Measurements from ENCODE around the gene NUDT9. TPM values are rescaled to one million over a fixed set of nuclear protein-coding genes. Genes with fewer than 3 reads are reported as not detected.

NUDT9 gene
- total RNA-seq, 1 experiment from 2014 or later, result 17.6 TPM

- intact Hi-C loops (cut with micrococcal nuclease), result loop anchor here (1.0 to 5.0 kb wide), 7 partner anchors 74 to 569 kb away; partner anchors contain the start of gene HSD17B11
- TF ChIP-seq, protein P1, sequence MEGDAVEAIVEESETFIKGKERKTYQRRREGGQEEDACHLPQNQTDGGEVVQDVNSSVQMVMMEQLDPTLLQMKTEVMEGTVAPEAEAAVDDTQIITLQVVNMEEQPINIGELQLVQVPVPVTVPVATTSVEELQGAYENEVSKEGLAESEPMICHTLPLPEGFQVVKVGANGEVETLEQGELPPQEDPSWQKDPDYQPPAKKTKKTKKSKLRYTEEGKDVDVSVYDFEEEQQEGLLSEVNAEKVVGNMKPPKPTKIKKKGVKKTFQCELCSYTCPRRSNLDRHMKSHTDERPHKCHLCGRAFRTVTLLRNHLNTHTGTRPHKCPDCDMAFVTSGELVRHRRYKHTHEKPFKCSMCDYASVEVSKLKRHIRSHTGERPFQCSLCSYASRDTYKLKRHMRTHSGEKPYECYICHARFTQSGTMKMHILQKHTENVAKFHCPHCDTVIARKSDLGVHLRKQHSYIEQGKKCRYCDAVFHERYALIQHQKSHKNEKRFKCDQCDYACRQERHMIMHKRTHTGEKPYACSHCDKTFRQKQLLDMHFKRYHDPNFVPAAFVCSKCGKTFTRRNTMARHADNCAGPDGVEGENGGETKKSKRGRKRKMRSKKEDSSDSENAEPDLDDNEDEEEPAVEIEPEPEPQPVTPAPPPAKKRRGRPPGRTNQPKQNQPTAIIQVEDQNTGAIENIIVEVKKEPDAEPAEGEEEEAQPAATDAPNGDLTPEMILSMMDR (IDR thresholded peaks at IDR 0.05; ENCODE audit: unreplicated experiment), result peak; percentile 47
- no peak overlapping the region for H3K27ac Mint-ChIP-seq (ENCODE audit: low read depth, unreplicated experiment)
- no peak overlapping the region for H3K4me3 Mint-ChIP-seq (ENCODE audit: unreplicated experiment)
- H3K36me3 Mint-ChIP-seq (ENCODE audit: insufficient read depth, unreplicated experiment), result no peaks in the 10 kb centered on the region
- peak; percentile 50 for DNase-seq (ENCODE audit: unreplicated experiment)
- ChIA-PET POLR2A (interaction anchor here (1.8 to 1.9 kb wide), 2 partner anchors 90 to 112 kb away, joined by 4 to 5 read pairs; no protein-coding TSS in a partner anchor), CTCF (interaction anchor here (0.6 to 3.1 kb wide), 34 partner anchors 8 to 378 kb away, joined by 3 to 41 read pairs (median 4); partner anchors contain the start of genes HSD17B11 and NUDT9)
- no peaks in the 10 kb centered on the region for H3K4me1 Mint-ChIP-seq (ENCODE audit: insufficient read depth, unreplicated experiment)
- H3K27me3 Mint-ChIP-seq (ENCODE audit: insufficient read depth, unreplicated experiment), result no peaks in the 10 kb centered on the region
- no peaks in the 10 kb centered on the region for H3K9me3 Mint-ChIP-seq (ENCODE audit: unreplicated experiment)
- BruUV-seq (replicated peaks), result no TSS peak
Measured at GRCh38 chr4:87465739-87466366, 43.5 kb downstream of the NUDT9 start.

- no peaks in the 10 kb centered on the region for H3K27me3 Mint-ChIP-seq (ENCODE audit: insufficient read depth, unreplicated experiment)
- CTCF ChIA-PET, result interaction anchor here (0.5 to 3.2 kb wide), 5 partner anchors 20 to 380 kb away, joined by 3 to 21 read pairs (median 5); no protein-coding TSS in a partner anchor
- no peaks in the 10 kb centered on the region for H3K4me1 Mint-ChIP-seq (ENCODE audit: insufficient read depth, unreplicated experiment)
- POLR2A ChIA-PET, result no interaction called here
- H3K4me3 Mint-ChIP-seq (ENCODE audit: unreplicated experiment), result no peak overlapping the region
- H3K9me3 Mint-ChIP-seq (ENCODE audit: unreplicated experiment), result no peaks in the 10 kb centered on the region
- no TSS peak for BruUV-seq (replicated peaks)
- no peak for DNase-seq (ENCODE audit: unreplicated experiment)
- H3K27ac Mint-ChIP-seq (ENCODE audit: low read depth, unreplicated experiment), result no peak overlapping the region
- intact Hi-C loops (cut with micrococcal nuclease), result loop anchor here (5.0 kb wide), 4 partner anchors 77 to 572 kb away; partner anchors contain the start of gene HSD17B11
- TF ChIP-seq, protein P1 (IDR thresholded peaks at IDR 0.05; ENCODE audit: unreplicated experiment), result no peak
- H3K36me3 Mint-ChIP-seq (ENCODE audit: insufficient read depth, unreplicated experiment), result no peaks in the 10 kb centered on the region
Measured at GRCh38 chr4:87469390-87469789, 47.0 kb downstream of the NUDT9 start.

GRCh38 chr4:87476934-87477333 is 54.6 kb downstream of the NUDT9 start:
- TF ChIP-seq, protein P1 (IDR thresholded peaks at IDR 0.05; ENCODE audit: unreplicated experiment), result no peak
- intact Hi-C loops (cut with micrococcal nuclease), result no loop called here
- Mint-ChIP-seq H3K9me3 (ENCODE audit: unreplicated experiment) (no peaks in the 10 kb centered on the region), H3K27ac (ENCODE audit: low read depth, unreplicated experiment) (no peak overlapping the region), H3K36me3 (ENCODE audit: insufficient read depth, unreplicated experiment) (no peaks in the 10 kb centered on the region), H3K27me3 (ENCODE audit: insufficient read depth, unreplicated experiment) (no peaks in the 10 kb centered on the region), H3K4me1 (ENCODE audit: insufficient read depth, unreplicated experiment) (no peaks in the 10 kb centered on the region), H3K4me3 (ENCODE audit: unreplicated experiment) (no peak overlapping the region)
- ChIA-PET POLR2A (no interaction called here), CTCF (interaction anchor here (0.5 to 1.8 kb wide), 2 partner anchors 68 to 101 kb away, joined by 4 to 6 read pairs; no protein-coding TSS in a partner anchor)
- BruUV-seq (replicated peaks), result no TSS peak
- DNase-seq (ENCODE audit: unreplicated experiment), result no peak

GRCh38 chr4:87478732-87479250 is 56.4 kb downstream of the NUDT9 start:
- no peak for DNase-seq (ENCODE audit: unreplicated experiment)
- intact Hi-C loops (cut with micrococcal nuclease), result no loop called here
- Mint-ChIP-seq H3K4me1 (ENCODE audit: insufficient read depth, unreplicated experiment) (no peaks in the 10 kb centered on the region), H3K27ac (ENCODE audit: low read depth, unreplicated experiment) (no peak overlapping the region), H3K36me3 (ENCODE audit: insufficient read depth, unreplicated experiment) (no peaks in the 10 kb centered on the region), H3K9me3 (ENCODE audit: unreplicated experiment) (no peaks in the 10 kb centered on the region), H3K27me3 (ENCODE audit: insufficient read depth, unreplicated experiment) (no peaks in the 10 kb centered on the region), H3K4me3 (ENCODE audit: unreplicated experiment) (no peak overlapping the region)
- no TSS peak for BruUV-seq (replicated peaks)
- TF ChIP-seq, protein P1 (IDR thresholded peaks at IDR 0.05; ENCODE audit: unreplicated experiment), result no peak
- CTCF ChIA-PET, result interaction anchor here (1.5 to 1.6 kb wide), 2 partner anchors 12 to 13 kb away, joined by 4 to 5 read pairs; no protein-coding TSS in a partner anchor
- POLR2A ChIA-PET, result interaction anchor here (0.6 kb wide), 2 partner anchors 11 to 371 kb away, joined by 3 to 5 read pairs; no protein-coding TSS in a partner anchor
